Progenitor cell of endocrine pancreas (in vitro differentiated cells): ENCODE measurements around the gene ANKS6. TPM values are rescaled to one million over a fixed set of nuclear protein-coding genes. Genes with fewer than 3 reads are reported as not detected.

ENCODE experiments used
- DNase-seq: peaks from one replicate; pipeline ENCODE4 v3.0.0; 2021; ENCODE audit warnings: low spot score; ENCODE audit not compliant: unreplicated experiment
- H3K27ac Mint-ChIP-seq: 2 replicates; pipeline ENCODE4 v1.8.0; 2021; ENCODE audit warnings: mild to moderate bottlenecking, moderate library complexity, mixed read lengths
- H3K27me3 Mint-ChIP-seq: 2 replicates; pipeline ENCODE4 v1.8.0; 2021; ENCODE audit warnings: mixed read lengths
- H3K36me3 Mint-ChIP-seq: 2 replicates; pipeline ENCODE4 v1.8.0; 2022; ENCODE audit warnings: mixed read lengths; ENCODE audit not compliant: insufficient read depth
- H3K4me1 Mint-ChIP-seq: 2 replicates; pipeline ENCODE4 v1.8.0; 2021; ENCODE audit warnings: low read depth, mixed read lengths
- H3K4me3 Mint-ChIP-seq: 2 replicates; pipeline ENCODE4 v1.8.0; 2021; ENCODE audit warnings: low read depth, mild to moderate bottlenecking, moderate library complexity, mixed read lengths
- H3K9me3 Mint-ChIP-seq: 2 replicates; pipeline ENCODE4 v1.8.0; 2021; ENCODE audit warnings: low read depth, mixed read lengths
- CTCF ChIP-seq: fragments of 200-600 bp; sonication (generic); IDR thresholded peaks from one replicate; pipeline ENCODE4 v1.5.0; 2021; ENCODE audit warnings: antibody characterized with exemption, mild to moderate bottlenecking; ENCODE audit not compliant: unreplicated experiment
- total RNA-seq: library from RNA; stranded (reverse); gene quantifications from 2 replicates; pipeline ENCODE4 v1.2.1, GENCODE V29; 2021

The ANKS6 gene
- total RNA-seq, 1 donor from 2014 or later, result 39.7 TPM

GRCh38 chr9:98806394-98807035, 10.2 kb upstream of the ANKS6 start:
- no peak overlapping the region for H3K27ac Mint-ChIP-seq
- peaks cover 41% of the 10 kb centered on the region for H3K4me1 Mint-ChIP-seq
- TF ChIP-seq CTCF, result peak; percentile 12
- DNase-seq, result no peak
- H3K4me3 Mint-ChIP-seq, result peak overlapping the region; percentile 78
- H3K27me3 Mint-ChIP-seq, result peaks cover 27% of the 10 kb centered on the region
- no peaks in the 10 kb centered on the region for H3K9me3 Mint-ChIP-seq
- H3K36me3 Mint-ChIP-seq, result no peaks in the 10 kb centered on the region

GRCh38 chr9:98805506-98806272, 9.3 kb upstream of the ANKS6 start:
- Mint-ChIP-seq H3K27ac (no peak overlapping the region), H3K4me1 (peaks cover 41% of the 10 kb centered on the region), H3K27me3 (peaks cover 27% of the 10 kb centered on the region), H3K4me3 (no peak overlapping the region), H3K36me3 (no peaks in the 10 kb centered on the region), H3K9me3 (no peaks in the 10 kb centered on the region)
- no peak for DNase-seq
- no peak for TF ChIP-seq CTCF

GRCh38 chr9:98804083-98804482, 7.7 kb upstream of the ANKS6 start:
- Mint-ChIP-seq H3K9me3 (no peaks in the 10 kb centered on the region), H3K36me3 (no peaks in the 10 kb centered on the region), H3K4me1 (peaks cover 32% of the 10 kb centered on the region), H3K4me3 (no peak overlapping the region), H3K27ac (no peak overlapping the region), H3K27me3 (peaks cover 24% of the 10 kb centered on the region)
- DNase-seq, result no peak
- no peak for TF ChIP-seq CTCF

GRCh38 chr9:98801969-98802371, 5.6 kb upstream of the ANKS6 start:
- Mint-ChIP-seq H3K27ac (no peak overlapping the region), H3K27me3 (peaks cover 9% of the 10 kb centered on the region), H3K4me3 (no peak overlapping the region)

GRCh38 chr9:98801561-98801960, 5.2 kb upstream of the ANKS6 start:
- no peak for TF ChIP-seq CTCF
- Mint-ChIP-seq H3K27me3 (peaks cover 5% of the 10 kb centered on the region), H3K4me3 (no peak overlapping the region), H3K36me3 (no peaks in the 10 kb centered on the region), H3K9me3 (no peaks in the 10 kb centered on the region), H3K27ac (no peak overlapping the region), H3K4me1 (peaks cover 17% of the 10 kb centered on the region)
- no peak for DNase-seq

More at GRCh38 chr9:98801969-98802371, 5.6 kb upstream of the ANKS6 start:
- H3K9me3 Mint-ChIP-seq, result no peaks in the 10 kb centered on the region
- H3K36me3 Mint-ChIP-seq, result no peaks in the 10 kb centered on the region
- peaks cover 18% of the 10 kb centered on the region for H3K4me1 Mint-ChIP-seq
- no peak for TF ChIP-seq CTCF
- no peak for DNase-seq
